HepG2 (cell line): Measurements from ENCODE around the gene SEMA5B. TPM values are rescaled to one million over a fixed set of nuclear protein-coding genes. Genes with fewer than 3 reads are reported as not detected.

Source experiments
- ATAC-seq: fragments of 200-7000 bp; cut with Tn5 transposase; 3 replicates; pipeline ENCODE4 v1.9.1; 2020; ENCODE audit warnings: mild to moderate bottlenecking, moderate library complexity
- BruUV-seq: library from RNA; stranded (reverse); fragments of 400-500 nt; replicated peaks from 2 replicates; lab custom pipeline; 2021; lab: Mats Ljungman, UMichigan
- CTCF ChIA-PET: fragments of 300-600 bp; formaldehyde crosslinking; extraction: SDS; loops from one replicate; lab custom pipeline; 2021; ENCODE audit warnings: low total read pairs, inconsistent platforms, low intra/inter-chr PET ratio; lab: Yijun Ruan, JAX
- POLR2A ChIA-PET: fragments of 350-600 bp; sonication (Branson Sonifier 250); formaldehyde crosslinking; loops from one replicate; lab custom pipeline; 2020; ENCODE audit warnings: antibody characterized with exemption, inconsistent platforms; lab: Yijun Ruan, JAX
- DNase-seq: peaks from one replicate; pipeline ENCODE4 v3.0.0-alpha.2; 2015; ENCODE audit warnings: low spot score
- FAIRE-seq: peaks from 3 replicates; lab custom pipeline; 2011; peaks lifted over from hg19 to GRCh38; lab: Jason Lieb, UNC
- H2AFZ ChIP-seq: one replicate; pipeline ENCODE4 v1.6.1; 2011; ENCODE audit warnings: low read length, inconsistent platforms
- H3K27ac ChIP-seq: fragments of 300-600 bp; 3 replicates; pipeline ENCODE4 v1.8.0; 2011; ENCODE audit warnings: mixed run types, mild to moderate bottlenecking, mixed read lengths, low read length, inconsistent platforms; ENCODE audit not compliant: insufficient read depth; ENCODE audit errors: extremely low read length
- H3K27me3 ChIP-seq, 2 experiments: fragments of 200-600 bp in 1 of 2; 2 replicates in 1 of 2; 3 replicates in 1 of 2; pipeline versions ENCODE4 v1.6.0 to v1.8.0; 2011; ENCODE audit warnings: low read length in 2 of 2, mild to moderate bottlenecking in 2 of 2, moderate library complexity in 2 of 2, inconsistent platforms in 1 of 2; ENCODE audit not compliant: insufficient read depth in 2 of 2, control insufficient read depth in 1 of 2
- H3K36me3 ChIP-seq, 2 experiments: fragments of 200-600 bp in 1 of 2; replicated peaks in 1 of 2; 2 replicates in 1 of 2; 3 replicates in 1 of 2; pipeline versions ENCODE4 v1.5.1 to v1.8.0; 2011; ENCODE audit warnings: low read length in 2 of 2, inconsistent platforms in 1 of 2; ENCODE audit not compliant: insufficient read depth in 2 of 2, control insufficient read depth in 1 of 2
- H3K4me1 ChIP-seq: 2 replicates; pipeline ENCODE4 v1.5.1; 2012; ENCODE audit warnings: low read length, inconsistent platforms; ENCODE audit not compliant: insufficient read depth
- H3K4me2 ChIP-seq: 2 replicates; pipeline ENCODE4 v1.6.0; 2011; ENCODE audit warnings: low read depth, low read length, inconsistent platforms
- H3K4me3 ChIP-seq, 3 experiments: fragments of 200-600 bp in 1 of 3; sonication (generic), shearing (Covaris generic) in 1 of 3; replicated peaks in 1 of 3; 2 replicates each; pipeline ENCODE4 v1.5.1; 2011 to 2016; ENCODE audit warnings: low read length in 3 of 3, inconsistent platforms in 2 of 3, low read depth in 2 of 3, mild to moderate bottlenecking in 2 of 3, control low read depth in 1 of 3, mixed read lengths in 1 of 3; ENCODE audit not compliant: insufficient read depth in 1 of 3
- H3K79me2 ChIP-seq: one replicate; pipeline ENCODE4 v1.6.1; 2011; ENCODE audit warnings: low read length, inconsistent platforms; ENCODE audit not compliant: insufficient read depth
- H3K9ac ChIP-seq: 2 replicates; pipeline ENCODE4 v1.6.0; 2011; ENCODE audit warnings: mild to moderate bottlenecking, low read depth, low read length, inconsistent platforms; ENCODE audit not compliant: insufficient read depth
- H3K9me3 ChIP-seq: 2 replicates; pipeline ENCODE4 v1.5.1; 2012; ENCODE audit warnings: mild to moderate bottlenecking, low read length
- H4K20me1 ChIP-seq: 2 replicates; pipeline ENCODE4 v1.6.0; 2011; ENCODE audit warnings: inconsistent platforms, mild to moderate bottlenecking, low read length, moderate library complexity; ENCODE audit not compliant: insufficient read depth
- DNMT1 ChIP-seq: sonication (generic); formaldehyde crosslinking; IDR thresholded peaks from 2 replicates; pipeline ENCODE4 v1.5.1; 2020; ENCODE audit warnings: mild to moderate bottlenecking, missing genetic modification reagents
- FOSL2 ChIP-seq: sonication (generic); formaldehyde crosslinking; IDR thresholded peaks from 2 replicates; pipeline ENCODE4 v1.4.0; 2020; ENCODE audit warnings: missing genetic modification reagents
- IKZF5 ChIP-seq: IDR thresholded peaks from 2 replicates; pipeline ENCODE4 v1.6.1; 2018; ENCODE audit warnings: missing genetic modification reagents, mild to moderate bottlenecking, missing compliant biosample characterization
- NAIF1 ChIP-seq: sonication (generic); formaldehyde crosslinking; IDR thresholded peaks from 2 replicates; pipeline ENCODE4 v1.5.0; 2020; ENCODE audit warnings: mild to moderate bottlenecking, missing genetic modification reagents, borderline replicate concordance
- SNAPC5 ChIP-seq: sonication (generic); formaldehyde crosslinking; IDR thresholded peaks from 2 replicates; pipeline ENCODE4 v1.8.1; 2023; ENCODE audit warnings: mild to moderate bottlenecking, missing genetic modification reagents, borderline replicate concordance
- SRSF1 ChIP-seq: fragments of 200-400 bp; formaldehyde crosslinking; optimal IDR thresholded peaks from 2 replicates; pipeline ENCODE3; 2017; ENCODE audit warnings: mild to moderate bottlenecking, low read depth, low read length, moderate library complexity
- TBX3 ChIP-seq: fragments of 450-650 bp; IDR thresholded peaks from 2 replicates; pipeline ENCODE4 v1.6.1; 2017; ENCODE audit warnings: antibody characterized with exemption, mild to moderate bottlenecking, inconsistent platforms, borderline replicate concordance
- ZNF225 ChIP-seq: sonication (generic); formaldehyde crosslinking; IDR thresholded peaks from 2 replicates; pipeline ENCODE4 v1.4.0; 2020; ENCODE audit warnings: mild to moderate bottlenecking, missing genetic modification reagents
- ZNF317 ChIP-seq: sonication (generic); formaldehyde crosslinking; IDR thresholded peaks from 2 replicates; pipeline ENCODE4 v1.5.0; 2020; ENCODE audit warnings: mild to moderate bottlenecking, missing genetic modification reagents
- ZNF646 ChIP-seq: sonication (generic); formaldehyde crosslinking; IDR thresholded peaks from 2 replicates; pipeline ENCODE4 v1.9.0; 2021; ENCODE audit warnings: mild to moderate bottlenecking, missing genetic modification reagents
- WGBS: methylation state at CpG from one replicate; pipeline ENCODE4 v1.1.6; 2017; ENCODE audit warnings: low lambda C conversion rate; 5-methylcytosine and 5-hydroxymethylcytosine counted together
- in situ Hi-C: cut with HindIII; loops from 2 replicates; pipeline ENCODE4 v1.10.0; 2017; ENCODE audit warnings: low pct_unique_long_range_greater_than_20kb; ENCODE audit not compliant: extremely low pct_ligation_motif_present
- intact Hi-C: fragments of 100-400 bp; cut with micrococcal nuclease; formaldehyde crosslinking; loops from one replicate; pipeline ENCODE4 v1.10.0; 2022; ENCODE audit not compliant: unreplicated experiment
- polyA plus RNA-seq, 8 experiments: library from polyadenylated mRNA; depleted of rRNA in 3 of 8; stranded (reverse) in 7 of 8; unstranded in 1 of 8; fragments of >200 nt; fragmentation: Illumina TruSeq in 4 of 8; extraction: Trizol in 4 of 8; gene quantifications; 2 replicates each; pipeline versions ENCODE4 v1.2.1 to v1.2.3, GENCODE V29; 2011 to 2016; ENCODE audit warnings: low read depth in 4 of 8, missing spikeins in 1 of 8, mixed read lengths in 1 of 8; ENCODE audit not compliant: insufficient read depth in 1 of 8
- total RNA-seq, 5 experiments: library from RNA; depleted of rRNA; stranded (reverse); fragments of >200 nt; fragmentation: Illumina TruSeq; extraction: Trizol; gene quantifications; 2 replicates each; pipeline ENCODE4 v1.2.3, GENCODE V29; 2016; ENCODE audit warnings: low read depth in 1 of 5

SEMA5B gene
- total and polyA plus RNA-seq, 2 of the 13 experiments (the other 11 are each of a cell fraction or from before 2014, with no cell fraction given) = not detected

- Histone ChIP-seq H3K79me2 (no peaks in the 10 kb centered on the region), H3K4me3 (no peak overlapping the region), H3K4me1 (peaks cover 33% of the 10 kb centered on the region), H2AFZ (no peak overlapping the region), H3K27ac (no peak overlapping the region), H4K20me1 (no peaks in the 10 kb centered on the region), H3K4me2 (no peak overlapping the region), H3K9ac (no peak overlapping the region), H3K36me3 (no peaks in the 10 kb centered on the region), H3K27me3 (peaks cover 8 to 37% of the 10 kb centered on the region in 2 experiments), H3K9me3 (no peaks in the 10 kb centered on the region)
- FAIRE-seq (no peak), ATAC-seq (no peak), DNase-seq (no peak)
- BruUV-seq = no TSS peak
- CTCF ChIA-PET = no interaction called here
- intact Hi-C loops = loop anchor here (10.0 kb wide), 1 partner anchor 224 kb away; no protein-coding TSS in a partner anchor
- in situ Hi-C loops = loop anchor here (25.0 kb wide), 1 partner anchor 269 kb away; no protein-coding TSS in a partner anchor
- no peak for TF ChIP-seq ZNF317 (CRISPR knock-in tag)
- no peak for TF ChIP-seq NAIF1 (CRISPR knock-in tag)
- no peak for TF ChIP-seq FOSL2 (CRISPR knock-in tag)
- no peak for TF ChIP-seq ZNF225 (CRISPR knock-in tag)
- no peak for TF ChIP-seq TBX3
- no peak for TF ChIP-seq DNMT1 (CRISPR knock-in tag)
- no peak for TF ChIP-seq SRSF1
- TF ChIP-seq IKZF5 (CRISPR knock-in tag) = no peak
- no peak for TF ChIP-seq SNAPC5
- TF ChIP-seq ZNF646 (CRISPR knock-in tag) = no peak
- 59% methylated on average over 4 of the region's 4 CpGs for WGBS
- POLR2A ChIA-PET = no interaction called here
Measured at GRCh38 chr3:123031051-123031450, 3.5 kb upstream of the SEMA5B start.
